ENCODE data around the gene SSBP4.

SSBP4 gene

GRCh38 chr19:18470787-18471186, 51.6 kb downstream of the SSBP4 start:
- no peak for FAIRE-seq

DNA sequence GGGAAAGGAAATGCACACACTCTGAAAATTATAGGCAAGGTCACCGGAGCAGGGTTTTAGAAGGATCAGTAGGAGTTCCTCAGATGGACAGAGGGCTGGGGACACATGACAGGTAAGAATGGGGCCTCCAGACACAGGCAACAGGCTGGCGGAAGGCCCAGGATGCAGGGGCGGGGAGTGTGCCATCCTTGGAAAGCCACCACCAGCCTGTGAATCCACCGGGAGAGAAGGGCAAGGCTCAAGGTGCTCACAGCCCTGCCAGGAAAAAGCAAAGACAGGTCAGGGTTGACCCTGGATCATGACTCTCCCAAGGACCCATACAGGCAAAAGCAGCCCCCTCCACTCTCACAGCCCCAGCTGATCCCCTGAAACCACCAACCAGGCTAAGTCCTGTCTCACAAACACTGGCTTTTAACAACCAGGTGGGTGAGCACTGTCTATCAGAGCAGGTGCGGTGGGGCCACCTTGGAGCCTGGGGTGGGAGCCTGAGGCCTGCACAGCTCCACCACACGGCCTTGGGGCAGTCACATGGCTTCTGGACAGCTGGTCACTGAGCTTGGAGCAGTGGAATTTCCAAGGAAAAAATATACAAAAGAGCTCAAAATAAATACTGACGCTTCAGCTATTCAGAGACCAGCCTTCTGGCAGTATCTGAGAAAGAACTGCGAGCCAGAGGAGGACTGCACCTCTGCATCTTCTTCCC, 54.0 kb downstream of the SSBP4 start:
- FAIRE-seq = no peak

DNA sequence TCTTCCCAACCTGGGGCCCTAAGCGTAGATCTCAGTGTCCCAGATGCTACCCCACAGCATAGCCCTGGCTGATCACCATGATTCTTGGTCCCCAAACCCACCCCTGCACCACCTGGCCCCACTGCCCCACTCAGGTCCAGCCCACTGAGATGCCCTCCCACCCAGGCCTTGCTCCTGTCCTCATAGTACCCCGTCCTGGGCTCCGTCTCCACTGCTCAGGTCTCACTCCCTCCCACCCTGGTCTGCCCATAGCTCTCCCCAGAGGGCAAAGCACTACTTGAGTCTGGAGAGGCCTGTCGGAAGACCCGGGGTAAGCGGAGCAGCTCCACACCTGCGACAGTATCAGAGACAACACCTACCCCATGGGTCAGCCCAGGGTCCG, 54.5 kb downstream of the SSBP4 start:
- FAIRE-seq = no peak

GRCh38 chr19:18474366-18474887, 55.2 kb downstream of the SSBP4 start:
- FAIRE-seq = no peak

GRCh38 chr19:18475004-18475453, 55.8 kb downstream of the SSBP4 start:
- no peak for FAIRE-seq

DNA sequence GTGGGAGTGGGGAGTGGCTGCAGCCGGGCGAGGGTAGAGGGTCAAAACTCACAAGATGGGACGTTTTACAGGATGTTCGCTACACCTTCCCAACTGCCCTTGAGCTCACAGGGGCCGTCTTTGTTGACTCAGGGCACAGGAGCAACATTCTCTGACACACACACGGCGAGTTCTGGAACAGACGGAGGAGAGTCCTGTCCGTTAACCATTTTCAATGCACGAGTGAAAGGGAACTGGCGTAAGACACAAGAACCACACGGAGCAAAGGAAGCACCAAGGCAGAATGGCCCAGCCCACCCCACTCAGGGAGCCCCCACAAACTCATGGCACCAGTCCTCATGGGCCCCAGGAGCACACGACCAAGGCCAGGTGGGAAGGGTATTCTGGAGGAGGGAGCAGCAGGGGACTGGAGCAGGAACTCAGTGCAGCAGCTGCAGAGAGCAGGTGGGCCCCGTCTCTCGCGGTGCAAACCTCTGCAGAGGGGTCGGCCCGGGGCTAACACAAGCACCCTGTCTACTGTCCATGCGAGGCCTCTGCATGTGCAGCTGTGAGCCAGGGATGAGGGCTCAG, 56.6 kb downstream of the SSBP4 start:
- FAIRE-seq = no peak

GRCh38 chr19:18476507-18477041, 57.4 kb downstream of the SSBP4 start:
- FAIRE-seq = no peak

GRCh38 chr19:18477042-18477779, 58.0 kb downstream of the SSBP4 start:
- FAIRE-seq = no peak

DNA sequence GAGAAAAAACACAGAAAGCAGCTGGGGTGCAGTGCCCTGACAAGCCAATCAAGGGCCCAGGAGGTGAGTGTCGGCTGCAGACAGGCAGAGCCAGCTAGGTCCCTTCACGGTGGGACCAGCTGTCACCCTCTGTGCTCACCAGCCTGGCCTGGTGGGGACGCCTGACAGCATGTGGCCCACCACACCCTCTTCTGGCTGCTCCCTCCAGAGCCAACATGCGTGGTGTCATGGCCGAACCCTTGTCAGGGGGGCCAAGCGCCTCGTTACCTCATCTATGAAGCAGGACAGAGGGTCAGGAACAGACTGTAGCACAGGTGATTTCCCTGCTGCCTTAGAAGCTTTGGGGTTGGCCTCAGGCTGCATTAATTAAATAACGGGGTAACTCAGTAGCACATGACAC, 58.8 kb downstream of the SSBP4 start:
- no peak for FAIRE-seq

GRCh38 chr19:18478545-18479311, 59.5 kb downstream of the SSBP4 start:
- FAIRE-seq = no peak

GRCh38 chr19:18480006-18480691, 61.0 kb downstream of the SSBP4 start:
- no peak for FAIRE-seq

DNA sequence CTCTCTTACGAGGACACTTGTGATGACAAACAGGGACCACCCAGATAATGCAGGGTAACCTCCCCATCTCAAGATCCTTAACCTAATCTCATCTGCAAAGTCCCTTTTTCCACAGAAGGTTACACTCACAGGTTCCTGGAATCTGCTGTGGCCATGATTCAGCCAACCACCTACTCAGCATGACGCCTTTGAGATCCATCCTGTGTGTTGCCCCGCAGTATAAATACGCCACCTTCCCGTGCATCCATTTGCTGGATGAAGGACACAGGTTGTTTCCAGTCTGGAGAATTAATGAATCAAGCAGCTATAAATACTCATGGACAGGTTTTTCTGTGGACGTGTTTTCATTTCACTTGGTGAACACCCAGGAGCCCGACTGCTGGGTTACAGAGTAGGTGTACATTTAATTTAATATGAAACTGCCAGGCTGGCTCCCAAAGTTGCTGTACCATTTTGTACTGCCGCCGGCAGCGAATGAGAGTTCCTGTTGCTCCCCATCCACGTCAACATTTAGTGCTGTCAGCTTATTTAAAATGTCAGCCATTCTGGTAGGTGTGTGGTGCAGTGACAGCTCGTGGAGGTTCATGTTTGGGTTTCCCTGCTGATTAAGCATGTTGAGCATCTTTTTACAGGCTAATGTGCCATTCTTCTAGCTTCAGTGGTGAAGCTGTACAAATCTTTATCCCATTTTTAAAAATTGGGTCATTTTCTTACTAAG, 62.5 kb downstream of the SSBP4 start:
- FAIRE-seq = no peak

GRCh38 chr19:18483119-18483890, 64.1 kb downstream of the SSBP4 start:
- no peak for FAIRE-seq

Measured in endometrium (tissue), 2 donors.